Measurements from ENCODE around the gene KNCN.

KNCN gene

GRCh38 chr1:46547481-46548383, 3.7 kb downstream of the KNCN start:
- TF ChIP-seq CTCF (IDR thresholded peaks at IDR 0.05; ENCODE audit: control insufficient read depth, insufficient read depth, low read depth, low read length, missing control alignments): peak; percentile 55
- DNase-seq (ENCODE audit: low read depth): no peak
- H3K4me3 ChIP-seq (ENCODE audit: control insufficient read depth, low read depth, low read length): no peak overlapping the region

DNA sequence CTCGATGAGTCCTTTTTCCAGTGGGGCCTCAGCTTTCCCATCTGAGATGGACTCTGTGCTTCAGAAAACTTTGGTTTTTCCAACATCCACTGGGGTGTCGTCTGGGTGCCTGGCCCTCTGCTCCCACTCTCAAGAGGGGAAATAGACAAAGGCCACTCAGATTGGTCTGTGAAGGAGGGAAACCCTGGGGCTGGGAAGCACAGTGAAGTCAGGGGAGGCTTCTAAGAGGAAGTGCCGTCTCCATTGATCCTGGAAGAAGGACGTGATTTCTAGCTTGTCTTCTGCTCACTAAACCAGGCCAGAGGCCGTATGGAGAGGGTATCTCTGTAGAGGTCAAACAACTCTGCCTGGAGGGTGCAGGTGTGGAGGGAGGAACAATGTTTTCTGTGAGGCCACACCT, 5.2 kb downstream of the KNCN start:
- DNase-seq (ENCODE audit: low read depth): no peak
- no peak for TF ChIP-seq CTCF (IDR thresholded peaks at IDR 0.05; ENCODE audit: control insufficient read depth, insufficient read depth, low read depth, low read length, missing control alignments)
- H3K4me3 ChIP-seq (ENCODE audit: control insufficient read depth, low read depth, low read length): no peak overlapping the region

- no peak for TF ChIP-seq CTCF (IDR thresholded peaks at IDR 0.05; ENCODE audit: control insufficient read depth, insufficient read depth, low read depth, low read length, missing control alignments)
- no peak overlapping the region for H3K4me3 ChIP-seq (ENCODE audit: control insufficient read depth, low read depth, low read length)
- DNase-seq (ENCODE audit: low read depth): no peak
Measured at GRCh38 chr1:46545784-46546183, 5.7 kb downstream of the KNCN start.

- TF ChIP-seq CTCF (IDR thresholded peaks at IDR 0.05; ENCODE audit: control insufficient read depth, insufficient read depth, low read depth, low read length, missing control alignments): no peak
- no peak overlapping the region for H3K4me3 ChIP-seq (ENCODE audit: control insufficient read depth, low read depth, low read length)
- DNase-seq (ENCODE audit: low read depth): no peak
Measured at GRCh38 chr1:46544561-46545240, 6.7 kb downstream of the KNCN start.

DNA sequence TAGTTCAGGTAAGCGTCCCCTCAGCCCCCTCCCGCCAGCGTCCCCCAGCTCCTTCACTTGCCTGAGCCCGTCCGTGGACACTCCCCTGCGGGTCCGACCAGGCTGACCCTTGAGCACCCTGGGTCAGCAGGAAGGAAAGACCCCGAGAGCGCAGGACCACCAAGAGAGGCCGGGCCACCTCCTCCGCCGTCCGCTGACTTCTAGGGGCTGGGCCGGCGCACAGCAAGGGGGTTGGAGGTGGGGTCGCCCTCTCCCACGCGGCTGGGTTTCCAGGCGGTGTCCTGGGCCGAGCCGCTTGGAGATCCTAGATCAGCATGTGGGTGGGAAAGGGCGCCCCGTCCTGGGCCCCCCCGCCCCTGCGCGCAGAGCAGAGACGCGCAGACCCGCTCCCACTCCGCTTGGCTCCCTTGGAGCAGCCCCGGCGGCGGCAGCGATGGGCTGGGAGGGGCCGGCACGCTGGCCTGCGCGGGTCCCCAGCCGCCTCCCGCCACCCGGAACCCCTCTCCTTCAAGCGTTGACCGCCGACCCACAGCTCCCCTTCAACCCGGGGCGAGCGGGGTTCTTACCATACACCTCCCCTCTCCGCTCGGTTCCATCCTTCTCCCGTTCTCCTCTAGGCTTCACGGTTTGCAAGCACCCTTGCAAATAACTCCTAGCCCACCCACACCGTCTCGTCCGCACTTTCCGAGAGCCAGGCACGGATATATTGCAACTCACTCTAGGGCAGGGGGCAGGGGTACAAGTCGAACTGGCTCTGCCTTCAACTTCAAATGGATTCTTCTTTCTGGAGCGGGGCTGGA, 7.5 kb downstream of the KNCN start:
- no peak for TF ChIP-seq CTCF (IDR thresholded peaks at IDR 0.05; ENCODE audit: control insufficient read depth, insufficient read depth, low read depth, low read length, missing control alignments)
- DNase-seq (ENCODE audit: low read depth): no peak
- H3K4me3 ChIP-seq (ENCODE audit: control insufficient read depth, low read depth, low read length): no peak overlapping the region

DNA sequence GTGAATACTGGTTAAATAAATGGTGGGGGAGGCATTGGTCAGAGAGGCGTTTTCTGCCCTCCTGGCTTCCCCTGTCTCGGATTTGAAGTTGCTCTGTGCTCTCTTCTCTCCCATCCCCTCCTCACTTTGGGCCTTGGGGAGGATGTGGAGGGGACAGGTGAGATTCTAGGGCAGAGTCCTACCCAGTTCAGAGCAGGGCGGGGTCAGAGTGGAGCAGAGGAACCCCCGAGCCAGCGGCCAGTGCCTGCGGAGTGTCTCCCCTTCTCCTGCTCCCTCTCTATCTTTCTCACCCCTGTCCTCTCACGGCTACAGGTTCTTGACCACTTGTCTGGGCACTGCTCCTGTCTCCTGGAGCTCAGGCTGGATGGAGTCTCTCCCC, 8.1 kb downstream of the KNCN start:
- TF ChIP-seq CTCF (IDR thresholded peaks at IDR 0.05; ENCODE audit: control insufficient read depth, insufficient read depth, low read depth, low read length, missing control alignments): no peak
- H3K4me3 ChIP-seq (ENCODE audit: control insufficient read depth, low read depth, low read length): no peak overlapping the region
- no peak for DNase-seq (ENCODE audit: low read depth)
